H9 (cell line): ENCODE results near the gene ATM. TPM values are rescaled to one million over a fixed set of nuclear protein-coding genes. Genes with fewer than 3 reads are reported as not detected.

ENCODE experiments used
- DNase-seq: peaks from one replicate; pipeline ENCODE4 v3.0.0-alpha.2; 2017
- H2AFZ ChIP-seq: one replicate; pipeline ENCODE4 v1.6.1; 2013; ENCODE audit warnings: mild to moderate bottlenecking, low read length, control low read depth, moderate library complexity
- H2AK5ac ChIP-seq: 2 replicates; pipeline ENCODE4 v1.6.1; 2013; ENCODE audit warnings: low read length, control low read depth, mixed read lengths; ENCODE audit not compliant: insufficient read length
- H2BK120ac ChIP-seq: one replicate; pipeline ENCODE4 v1.6.1; 2013; ENCODE audit warnings: low read depth, mild to moderate bottlenecking, low read length, control low read depth, inconsistent platforms; ENCODE audit not compliant: poor library complexity, severe bottlenecking
- H2BK12ac ChIP-seq: 2 replicates; pipeline ENCODE4 v1.6.1; 2013; ENCODE audit warnings: low read length, control low read depth, mixed read lengths, low read depth; ENCODE audit not compliant: insufficient read length
- H2BK15ac ChIP-seq: 2 replicates; pipeline ENCODE4 v1.6.1; 2013; ENCODE audit warnings: low read depth, low read length, control low read depth
- H2BK20ac ChIP-seq: one replicate; pipeline ENCODE4 v1.6.1; 2013; ENCODE audit warnings: low read depth, mild to moderate bottlenecking, low read length, control low read depth, inconsistent platforms; ENCODE audit not compliant: poor library complexity, severe bottlenecking
- H2BK5ac ChIP-seq: 2 replicates; pipeline ENCODE4 v1.6.1; 2013; ENCODE audit warnings: low read length, control low read depth, mixed read lengths; ENCODE audit not compliant: insufficient read length
- H3K14ac ChIP-seq: 2 replicates; pipeline ENCODE4 v1.6.1; 2013; ENCODE audit warnings: low read length, control low read depth; ENCODE audit not compliant: insufficient read depth
- H3K18ac ChIP-seq: 2 replicates; pipeline ENCODE4 v1.6.1; 2013; ENCODE audit warnings: low read depth, mild to moderate bottlenecking, mixed read lengths, low read length, control low read depth; ENCODE audit not compliant: insufficient read length
- H3K23ac ChIP-seq: 2 replicates; pipeline ENCODE4 v1.6.1; 2013; ENCODE audit warnings: low read length, control low read depth, mixed read lengths, low read depth; ENCODE audit not compliant: insufficient read length
- H3K23me2 ChIP-seq: 2 replicates; pipeline ENCODE4 v1.6.1; 2013; ENCODE audit warnings: low read depth, mild to moderate bottlenecking, mixed read lengths, low read length, control low read depth; ENCODE audit not compliant: insufficient read length, poor library complexity, severe bottlenecking
- H3K27ac ChIP-seq: 2 replicates; pipeline ENCODE4 v1.5.1; 2013; ENCODE audit warnings: low read length, control low read depth, mixed read lengths, low read depth; ENCODE audit not compliant: insufficient read length
- H3K27me3 ChIP-seq: 2 replicates; pipeline ENCODE4 v1.6.1; 2013; ENCODE audit warnings: low read length, control low read depth, inconsistent platforms; ENCODE audit not compliant: insufficient read depth
- H3K4ac ChIP-seq: 2 replicates; pipeline ENCODE4 v1.6.1; 2013; ENCODE audit warnings: low read depth, mild to moderate bottlenecking, control low read depth, inconsistent platforms, low read length, moderate library complexity
- H3K4me1 ChIP-seq: 2 replicates; pipeline ENCODE4 v1.6.1; 2013; ENCODE audit warnings: low read length, control low read depth, inconsistent platforms; ENCODE audit not compliant: insufficient read depth
- H3K4me2 ChIP-seq: 2 replicates; pipeline ENCODE4 v1.6.1; 2013; ENCODE audit warnings: low read length, control low read depth, mixed read lengths; ENCODE audit not compliant: insufficient read length, insufficient read depth
- H3K56ac ChIP-seq: 2 replicates; pipeline ENCODE4 v1.6.1; 2013; ENCODE audit warnings: low read depth, mild to moderate bottlenecking, mixed read lengths, low read length, control low read depth; ENCODE audit not compliant: insufficient read length
- H3K79me1 ChIP-seq: 2 replicates; pipeline ENCODE4 v1.6.1; 2013; ENCODE audit warnings: low read depth, mild to moderate bottlenecking, moderate library complexity, low read length, control low read depth, inconsistent platforms; ENCODE audit not compliant: insufficient read depth, poor library complexity, severe bottlenecking
- H3K79me2 ChIP-seq: 2 replicates; pipeline ENCODE4 v1.6.1; 2013; ENCODE audit warnings: low read length, control low read depth, inconsistent platforms; ENCODE audit not compliant: insufficient read depth
- H3K9ac ChIP-seq: 2 replicates; pipeline ENCODE4 v1.6.1; 2013; ENCODE audit warnings: low read length, control low read depth, mixed read lengths; ENCODE audit not compliant: insufficient read length; ENCODE audit errors: extremely low read depth
- H3K9me3 ChIP-seq: one replicate; pipeline ENCODE4 v1.6.1; 2013; ENCODE audit warnings: low read depth, low read length, inconsistent platforms; ENCODE audit not compliant: control insufficient read depth
- H3T11ph ChIP-seq: one replicate; pipeline ENCODE4 v1.6.1; 2013; ENCODE audit warnings: mild to moderate bottlenecking, low read length, control low read depth, inconsistent platforms
- H4K20me1 ChIP-seq: one replicate; pipeline ENCODE4 v1.6.1; 2013; ENCODE audit not compliant: control insufficient read depth, insufficient read length, insufficient read depth
- H4K5ac ChIP-seq: 2 replicates; pipeline ENCODE4 v1.6.1; 2013; ENCODE audit warnings: low read depth, mild to moderate bottlenecking, mixed read lengths, low read length, control low read depth; ENCODE audit not compliant: insufficient read length
- H4K8ac ChIP-seq: replicated peaks from 2 replicates; pipeline ENCODE4 v1.6.1; 2013; ENCODE audit warnings: low read length, control low read depth, mixed read lengths, low read depth; ENCODE audit not compliant: insufficient read length
- H4K91ac ChIP-seq: 2 replicates; pipeline ENCODE4 v1.6.1; 2013; ENCODE audit warnings: low read depth, mild to moderate bottlenecking, moderate library complexity, mixed read lengths, low read length, control low read depth; ENCODE audit not compliant: insufficient read length
- H3K27ac Mint-ChIP-seq, 3 experiments: 2 replicates in 2 of 3; 3 replicates in 1 of 3; pipeline ENCODE4 v1.8.0; 2020 to 2021; ENCODE audit warnings: mixed read lengths in 3 of 3, mild to moderate bottlenecking in 1 of 3, moderate library complexity in 1 of 3
- H3K27me3 Mint-ChIP-seq: 2 replicates; pipeline ENCODE4 v1.8.0; 2021; ENCODE audit warnings: low read depth, mild to moderate bottlenecking, moderate library complexity, mixed read lengths
- H3K36me3 Mint-ChIP-seq, 3 experiments: 2 replicates in 2 of 3; 3 replicates in 1 of 3; pipeline ENCODE4 v1.8.0; 2020 to 2021; ENCODE audit warnings: low read depth in 3 of 3, mixed read lengths in 3 of 3; ENCODE audit not compliant: insufficient read depth in 1 of 3
- H3K4me1 Mint-ChIP-seq, 2 experiments: 2 replicates each; pipeline ENCODE4 v1.8.0; 2020; ENCODE audit warnings: mixed read lengths in 2 of 2
- H3K4me3 Mint-ChIP-seq, 2 experiments: 2 replicates in 1 of 2; 3 replicates in 1 of 2; pipeline ENCODE4 v1.8.0; 2020 to 2021; ENCODE audit warnings: mild to moderate bottlenecking in 2 of 2, mixed read lengths in 2 of 2, moderate library complexity in 1 of 2
- H3K9me3 Mint-ChIP-seq, 2 experiments: 2 replicates in 1 of 2; 3 replicates in 1 of 2; pipeline ENCODE4 v1.8.0; 2020; ENCODE audit warnings: mild to moderate bottlenecking in 2 of 2, mixed read lengths in 2 of 2, moderate library complexity in 1 of 2
- WGBS: extraction: QIAGEN DNeasy Blood & Tissue Kit; methylation state at CpG from one replicate; pipeline ENCODE4 v1.1.7; 2013; ENCODE audit warnings: missing lambda C conversion rate, low lambda C conversion rate, mixed read lengths; ENCODE audit not compliant: insufficient read length; ENCODE audit errors: extremely low coverage; 5-methylcytosine and 5-hydroxymethylcytosine counted together
- total RNA-seq: library from RNA; stranded (reverse); gene quantifications from 2 replicates; pipeline ENCODE4 v1.2.1, GENCODE V29; 2021
- TF ChIP-seq, protein P1 (sequence below): fragments of 200-600 bp; sonication (generic); conservative IDR thresholded peaks from 3 replicates; pipeline ENCODE4 v1.8.0; 2021; ENCODE audit warnings: antibody characterized with exemption, mild to moderate bottlenecking

The ATM gene
- total RNA-seq, 1 experiment from 2014 or later, result 58.9 TPM

DNA sequence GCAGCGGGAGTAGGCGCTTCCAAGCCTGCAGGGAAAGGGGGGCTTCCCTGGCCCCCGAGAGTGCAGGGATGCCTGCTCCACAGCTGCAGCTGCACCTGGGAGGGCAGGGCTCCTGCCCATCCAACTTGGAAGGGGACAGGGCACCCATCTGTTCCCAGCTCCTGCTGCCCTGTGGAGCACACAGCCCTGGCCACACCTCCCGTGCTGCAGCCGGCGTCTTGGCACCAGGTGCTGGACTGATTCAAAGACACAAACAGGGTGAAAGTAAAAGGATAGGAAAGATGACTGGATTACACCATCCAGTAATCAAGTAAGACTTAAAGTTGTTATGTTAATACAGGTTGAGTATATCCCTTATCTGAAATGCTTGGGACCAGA lies 15.2 kb upstream of the ATM start:
- Mint-ChIP-seq H3K36me3 (peaks cover 58 to 89% (median 84%) of the 10 kb centered on the region in 3 experiments), H3K4me3 (no peak overlapping the region), H3K4me1 (peaks cover 3 to 8% of the 10 kb centered on the region in 2 experiments; a peak in 3 of 4 replicates), H3K27me3 (no peaks in the 10 kb centered on the region), H3K9me3 (peaks cover 3 to 18% of the 10 kb centered on the region in 2 experiments), H3K27ac (no peak overlapping the region)
- Histone ChIP-seq H2AK5ac (no peak overlapping the region), H3T11ph (no peak overlapping the region), H3K23me2 (no peaks in the 10 kb centered on the region), H3K27ac (no peak overlapping the region), H2BK20ac (no peak overlapping the region), H3K56ac (no peak overlapping the region), H2BK5ac (no peak overlapping the region), H3K14ac (no peak overlapping the region), H2BK15ac (no peak overlapping the region), H3K79me1 (peaks cover 8% of the 10 kb centered on the region), H3K9me3 (no peaks in the 10 kb centered on the region), H3K23ac (no peak overlapping the region), H3K27me3 (no peaks in the 10 kb centered on the region), H4K91ac (no peak overlapping the region), H4K8ac (no peak overlapping the region), H3K4ac (no peak overlapping the region), H2BK12ac (no peak overlapping the region), H2AFZ (no peak overlapping the region), H3K9ac (no peak overlapping the region), H3K4me2 (no peak overlapping the region), H4K20me1 (no peaks in the 10 kb centered on the region), H4K5ac (no peak overlapping the region), H3K4me1 (no peaks in the 10 kb centered on the region), H3K79me2 (peaks cover 2% of the 10 kb centered on the region; the same call in 1 of the 2 replicates), H3K18ac (no peak overlapping the region), H2BK120ac (no peak overlapping the region)
- no peak for DNase-seq
- WGBS, result no CpG with 5 or more reads among the region's 6 CpGs
- TF ChIP-seq, protein P1, sequence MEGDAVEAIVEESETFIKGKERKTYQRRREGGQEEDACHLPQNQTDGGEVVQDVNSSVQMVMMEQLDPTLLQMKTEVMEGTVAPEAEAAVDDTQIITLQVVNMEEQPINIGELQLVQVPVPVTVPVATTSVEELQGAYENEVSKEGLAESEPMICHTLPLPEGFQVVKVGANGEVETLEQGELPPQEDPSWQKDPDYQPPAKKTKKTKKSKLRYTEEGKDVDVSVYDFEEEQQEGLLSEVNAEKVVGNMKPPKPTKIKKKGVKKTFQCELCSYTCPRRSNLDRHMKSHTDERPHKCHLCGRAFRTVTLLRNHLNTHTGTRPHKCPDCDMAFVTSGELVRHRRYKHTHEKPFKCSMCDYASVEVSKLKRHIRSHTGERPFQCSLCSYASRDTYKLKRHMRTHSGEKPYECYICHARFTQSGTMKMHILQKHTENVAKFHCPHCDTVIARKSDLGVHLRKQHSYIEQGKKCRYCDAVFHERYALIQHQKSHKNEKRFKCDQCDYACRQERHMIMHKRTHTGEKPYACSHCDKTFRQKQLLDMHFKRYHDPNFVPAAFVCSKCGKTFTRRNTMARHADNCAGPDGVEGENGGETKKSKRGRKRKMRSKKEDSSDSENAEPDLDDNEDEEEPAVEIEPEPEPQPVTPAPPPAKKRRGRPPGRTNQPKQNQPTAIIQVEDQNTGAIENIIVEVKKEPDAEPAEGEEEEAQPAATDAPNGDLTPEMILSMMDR, result no peak
